Loucy (cell line): ENCODE results near the gene EARS2.

Experiments used
- H2AFZ ChIP-seq: fragments of 200-600 bp; sonication (generic); 2 replicates; pipeline ENCODE4 v1.6.0; 2016; ENCODE audit warnings: antibody characterized with exemption, mild to moderate bottlenecking, low read length, moderate library complexity
- H3F3A ChIP-seq: fragments of 200-600 bp; 2 replicates; pipeline ENCODE4 v1.6.0; 2016; ENCODE audit warnings: antibody characterized with exemption, low read depth, mild to moderate bottlenecking
- H3K27me3 ChIP-seq: fragments of 200-600 bp; sonication (generic); 2 replicates; pipeline ENCODE4 v1.6.1; 2014; ENCODE audit warnings: low read length, mild to moderate bottlenecking; ENCODE audit not compliant: insufficient read depth, poor library complexity, severe bottlenecking
- H3K36me3 ChIP-seq: fragments of 200-600 bp; sonication (generic); 2 replicates; pipeline ENCODE4 v1.6.1; 2016; ENCODE audit warnings: low read length; ENCODE audit not compliant: insufficient read depth
- H3K4me1 ChIP-seq: fragments of 200-600 bp; sonication (generic); 2 replicates; pipeline ENCODE4 v1.5.1; 2014; ENCODE audit warnings: low read length, mild to moderate bottlenecking; ENCODE audit not compliant: insufficient read depth, poor library complexity, severe bottlenecking
- H3K4me2 ChIP-seq: fragments of 200-600 bp; sonication (generic); 2 replicates; pipeline ENCODE4 v1.6.0; 2014; ENCODE audit warnings: antibody characterized with exemption, low read length, low read depth, mild to moderate bottlenecking; ENCODE audit not compliant: poor library complexity, severe bottlenecking
- H3K4me3 ChIP-seq: fragments of 200-600 bp; sonication (generic); 2 replicates; pipeline ENCODE4 v1.5.1; 2014; ENCODE audit warnings: low read length, mild to moderate bottlenecking, mixed read lengths; ENCODE audit not compliant: poor library complexity, severe bottlenecking
- H3K79me2 ChIP-seq: fragments of 200-600 bp; sonication (generic); 2 replicates; pipeline ENCODE4 v1.6.1; 2014; ENCODE audit warnings: low read length; ENCODE audit not compliant: insufficient read depth
- H3K9ac ChIP-seq: fragments of 200-600 bp; sonication (generic); 2 replicates; pipeline ENCODE4 v1.6.0; 2014; ENCODE audit warnings: mild to moderate bottlenecking, low read depth, low read length, moderate library complexity; ENCODE audit not compliant: poor library complexity, severe bottlenecking
- H3K9me2 ChIP-seq: fragments of 200-600 bp; sonication (generic); replicated peaks from 2 replicates; pipeline ENCODE4 v1.6.1; 2016; ENCODE audit warnings: low read depth, low read length, mixed read lengths
- H3K9me3 ChIP-seq: fragments of 200-600 bp; sonication (generic); 2 replicates; pipeline ENCODE4 v1.6.1; 2014; ENCODE audit warnings: mild to moderate bottlenecking, antibody characterized with exemption, low read length, low read depth; ENCODE audit not compliant: insufficient read depth
- H4K20me1 ChIP-seq: fragments of 200-600 bp; sonication (generic); 2 replicates; pipeline ENCODE4 v1.6.0; 2014; ENCODE audit warnings: antibody characterized with exemption, low read length, mild to moderate bottlenecking; ENCODE audit not compliant: insufficient read depth, poor library complexity, severe bottlenecking
- EZH2phosphoT487 ChIP-seq: fragments of 200-600 bp; IDR thresholded peaks from 2 replicates; pipeline ENCODE4 v1.6.1; 2018; ENCODE audit warnings: antibody characterized with exemption, mild to moderate bottlenecking, moderate library complexity, borderline replicate concordance
- TF ChIP-seq, protein P1 (sequence below): fragments of 200-600 bp; sonication (generic); conservative IDR thresholded peaks from 2 replicates; pipeline ENCODE4 v1.5.1; 2014; ENCODE audit warnings: mild to moderate bottlenecking, antibody characterized with exemption, low read length

The EARS2 gene

DNA sequence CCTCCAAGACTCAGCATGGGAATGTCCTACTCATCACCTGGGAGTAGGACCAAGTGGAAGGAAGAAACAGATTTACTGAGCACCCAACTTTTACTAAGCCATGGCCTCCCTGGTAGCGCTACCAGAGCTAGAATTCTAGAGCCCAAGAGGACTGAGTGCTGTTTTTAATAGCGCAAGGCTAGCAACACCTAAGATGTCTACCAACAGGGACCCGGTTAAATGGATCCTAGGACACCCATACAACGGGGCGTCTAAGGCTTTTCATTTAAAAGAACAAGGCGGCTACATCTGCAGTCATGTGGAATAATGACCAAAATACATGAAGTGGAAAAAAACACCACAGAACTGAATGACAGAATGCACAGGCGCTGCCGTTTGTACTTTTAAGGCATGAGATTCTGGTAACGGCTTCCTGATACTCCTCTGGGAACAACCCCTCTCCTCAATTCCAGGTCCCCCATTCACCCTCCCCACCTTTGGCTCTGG lies 51.9 kb downstream of the EARS2 start:
- no peaks in the 10 kb centered on the region for H3K4me1 ChIP-seq
- no peaks in the 10 kb centered on the region for H3K36me3 ChIP-seq
- H3K9ac ChIP-seq = no peak overlapping the region
- TF ChIP-seq, protein P1, sequence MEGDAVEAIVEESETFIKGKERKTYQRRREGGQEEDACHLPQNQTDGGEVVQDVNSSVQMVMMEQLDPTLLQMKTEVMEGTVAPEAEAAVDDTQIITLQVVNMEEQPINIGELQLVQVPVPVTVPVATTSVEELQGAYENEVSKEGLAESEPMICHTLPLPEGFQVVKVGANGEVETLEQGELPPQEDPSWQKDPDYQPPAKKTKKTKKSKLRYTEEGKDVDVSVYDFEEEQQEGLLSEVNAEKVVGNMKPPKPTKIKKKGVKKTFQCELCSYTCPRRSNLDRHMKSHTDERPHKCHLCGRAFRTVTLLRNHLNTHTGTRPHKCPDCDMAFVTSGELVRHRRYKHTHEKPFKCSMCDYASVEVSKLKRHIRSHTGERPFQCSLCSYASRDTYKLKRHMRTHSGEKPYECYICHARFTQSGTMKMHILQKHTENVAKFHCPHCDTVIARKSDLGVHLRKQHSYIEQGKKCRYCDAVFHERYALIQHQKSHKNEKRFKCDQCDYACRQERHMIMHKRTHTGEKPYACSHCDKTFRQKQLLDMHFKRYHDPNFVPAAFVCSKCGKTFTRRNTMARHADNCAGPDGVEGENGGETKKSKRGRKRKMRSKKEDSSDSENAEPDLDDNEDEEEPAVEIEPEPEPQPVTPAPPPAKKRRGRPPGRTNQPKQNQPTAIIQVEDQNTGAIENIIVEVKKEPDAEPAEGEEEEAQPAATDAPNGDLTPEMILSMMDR = no peak
- no peak for TF ChIP-seq EZH2phosphoT487
- no peaks in the 10 kb centered on the region for H3F3A ChIP-seq
- no peaks in the 10 kb centered on the region for H3K9me3 ChIP-seq
- H4K20me1 ChIP-seq = no peaks in the 10 kb centered on the region
- no peaks in the 10 kb centered on the region for H3K9me2 ChIP-seq
- no peak overlapping the region for H2AFZ ChIP-seq
- peaks cover 20% of the 10 kb centered on the region for H3K27me3 ChIP-seq
- no peaks in the 10 kb centered on the region for H3K79me2 ChIP-seq
- H3K4me2 ChIP-seq = no peak overlapping the region
- H3K4me3 ChIP-seq = no peak overlapping the region

DNA sequence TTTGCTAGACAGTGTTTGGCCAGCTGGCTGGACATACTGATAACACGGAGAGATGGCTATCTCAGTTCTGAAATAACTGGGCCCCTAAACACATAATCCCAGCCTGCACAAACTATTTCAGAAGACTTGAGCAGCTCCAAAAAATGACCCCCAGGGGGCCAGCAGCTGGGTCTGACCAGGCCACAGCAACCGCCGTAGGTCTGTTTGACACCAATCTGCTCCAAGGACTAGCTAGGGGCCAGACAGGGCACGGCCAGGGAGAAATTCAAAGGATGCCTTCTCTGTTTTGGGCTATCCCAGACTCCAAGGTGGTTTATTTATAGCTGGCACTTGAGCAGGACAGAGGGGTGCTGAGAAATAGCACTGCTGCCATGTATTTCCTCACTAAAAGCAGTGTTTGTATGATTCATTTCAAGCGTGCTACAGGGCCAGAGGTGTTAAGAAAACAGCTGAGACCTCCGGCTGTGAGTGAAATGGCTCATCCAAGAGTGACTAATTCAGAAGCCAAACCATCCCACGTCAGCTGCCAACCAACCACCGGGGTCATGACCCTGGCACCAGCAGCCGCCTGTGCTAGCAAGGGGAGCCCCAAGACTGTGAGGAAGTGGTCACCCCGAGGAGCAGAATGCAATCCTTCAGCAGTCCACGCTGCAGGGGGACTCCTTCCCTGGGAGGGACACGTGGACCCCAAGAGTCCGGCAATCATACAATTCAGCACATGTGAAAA lies 52.5 kb downstream of the EARS2 start:
- Histone ChIP-seq H3K27me3 (peaks cover 20% of the 10 kb centered on the region), H3F3A (no peaks in the 10 kb centered on the region), H3K4me2 (no peak overlapping the region), H3K9me2 (no peaks in the 10 kb centered on the region), H3K9me3 (no peaks in the 10 kb centered on the region), H3K9ac (no peak overlapping the region), H4K20me1 (no peaks in the 10 kb centered on the region), H3K4me1 (no peaks in the 10 kb centered on the region), H3K4me3 (no peak overlapping the region), H3K36me3 (no peaks in the 10 kb centered on the region), H3K79me2 (no peaks in the 10 kb centered on the region), H2AFZ (no peak overlapping the region)
- TF ChIP-seq, protein P1 = no peak
- TF ChIP-seq EZH2phosphoT487 = no peak

GRCh38 chr16:23504076-23504452 lies 53.1 kb downstream of the EARS2 start:
- TF ChIP-seq, protein P1 = no peak
- no peak for TF ChIP-seq EZH2phosphoT487
- no peak overlapping the region for H2AFZ ChIP-seq
- H3K9me3 ChIP-seq = no peaks in the 10 kb centered on the region
- H3K79me2 ChIP-seq = no peaks in the 10 kb centered on the region
- H3K4me2 ChIP-seq = no peak overlapping the region
- H3F3A ChIP-seq = no peaks in the 10 kb centered on the region
- H3K27me3 ChIP-seq = peaks cover 19% of the 10 kb centered on the region
- H3K9ac ChIP-seq = no peak overlapping the region
- H3K4me3 ChIP-seq = no peak overlapping the region
- no peaks in the 10 kb centered on the region for H3K9me2 ChIP-seq
- no peaks in the 10 kb centered on the region for H3K4me1 ChIP-seq
- no peaks in the 10 kb centered on the region for H3K36me3 ChIP-seq
- H4K20me1 ChIP-seq = no peaks in the 10 kb centered on the region
